ENCODE measurements around the gene HSP90AB1. TPM values are rescaled to one million over a fixed set of nuclear protein-coding genes. Genes with fewer than 3 reads are reported as not detected.
A peak's percentile ranks its signal among the peaks of the same experiment; 100 is the strongest.

HSP90AB1 gene
- total and polyA plus RNA-seq, 2 of the 8 experiments (the other 6 are each of a cell fraction or from before 2014, with no cell fraction given), result 1,564 to 2,297 TPM

DNA sequence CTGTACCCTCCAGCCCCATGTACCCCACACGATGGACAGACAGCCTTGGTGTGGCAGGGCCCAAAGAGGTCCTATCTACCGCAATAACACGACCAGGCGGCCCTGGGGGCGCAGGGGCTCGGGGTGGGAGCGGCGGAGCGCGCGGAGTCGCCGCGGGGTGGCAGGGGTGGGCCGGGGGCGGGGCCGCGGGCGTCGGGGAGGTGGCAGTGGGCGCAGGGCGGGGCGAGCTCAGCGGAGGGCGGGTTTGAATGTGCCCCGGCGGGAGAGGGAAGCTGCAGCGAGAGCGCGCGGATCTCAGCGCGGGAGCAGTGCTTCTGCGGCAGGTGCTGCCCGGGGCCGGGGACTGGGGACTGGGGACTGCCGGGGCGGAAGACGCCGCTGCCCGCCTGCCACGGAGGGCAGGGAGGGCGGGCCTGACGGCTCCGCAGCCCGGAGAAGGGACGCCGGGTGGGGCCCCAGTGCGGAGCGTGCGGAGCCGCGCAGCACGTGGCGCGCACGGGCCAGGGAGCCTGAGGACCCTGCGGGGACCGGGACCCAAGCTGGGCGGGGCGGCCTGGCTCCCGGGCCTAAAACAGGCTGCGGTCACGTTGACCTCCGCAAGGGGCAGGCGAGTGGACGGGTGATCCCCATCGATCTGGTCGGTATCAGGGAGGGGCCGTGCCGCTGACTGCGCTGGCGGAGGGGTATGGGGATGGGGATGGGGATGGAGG lies 23.4 kb upstream of the HSP90AB1 start, which contains the start of gene SLC29A1 (continued):
- TF ChIP-seq SIN3A (conservative IDR thresholded peaks at IDR 0.05 in 1 of 2, IDR thresholded peaks at IDR 0.05 in 1 of 2; ENCODE audit: low read depth in 1 of 2, low read length in 2 of 2) (peak in 1 of 2 experiments; percentile 75; a peak in 2 of 4 replicates), CHD1 (IDR thresholded peaks at IDR 0.05; ENCODE audit: low read depth, low read length) (no peak), CREB1 (IDR thresholded peaks at IDR 0.05) (peak; percentile 53; the same call in 1 of the 2 replicates), BCL11A (IDR thresholded peaks at IDR 0.05; ENCODE audit: low read depth in 2 of 2, low read length in 2 of 2) (no peak), FOSL1 (IDR thresholded peaks at IDR 0.05; ENCODE audit: insufficient read depth, low read depth, low read length) (no peak), ZNF274 (IDR thresholded peaks at IDR 0.05; ENCODE audit: borderline replicate concordance, extremely low read depth, low read length) (no peak), KDM4A (IDR thresholded peaks at IDR 0.05; ENCODE audit: low read depth, low read length, severe bottlenecking) (peak; percentile 60), GTF2F1 (IDR thresholded peaks at IDR 0.05; ENCODE audit: borderline replicate concordance, low read depth, low read length) (no peak), TBP (IDR thresholded peaks at IDR 0.05; ENCODE audit: low read depth, low read length) (0 out of 2 replicates have a peak, but pooled peaks have one; percentile 49), GABPA (IDR thresholded peaks at IDR 0.05; ENCODE audit: borderline replicate concordance, insufficient read depth, low read length) (no peak)
- TF ChIP-seq, protein P1, sequence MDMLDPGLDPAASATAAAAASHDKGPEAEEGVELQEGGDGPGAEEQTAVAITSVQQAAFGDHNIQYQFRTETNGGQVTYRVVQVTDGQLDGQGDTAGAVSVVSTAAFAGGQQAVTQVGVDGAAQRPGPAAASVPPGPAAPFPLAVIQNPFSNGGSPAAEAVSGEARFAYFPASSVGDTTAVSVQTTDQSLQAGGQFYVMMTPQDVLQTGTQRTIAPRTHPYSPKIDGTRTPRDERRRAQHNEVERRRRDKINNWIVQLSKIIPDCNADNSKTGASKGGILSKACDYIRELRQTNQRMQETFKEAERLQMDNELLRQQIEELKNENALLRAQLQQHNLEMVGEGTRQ (IDR thresholded peaks at IDR 0.05; ENCODE audit: low read length), result peak; percentile 50
